Activated naive CD4-positive, alpha-beta T cell treated with anti-CD3 and anti-CD28 coated beads, Interleukin-2, amount 50 U/mL, for 24 hours (primary cell): ENCODE results near the gene RBM19.

Experiments
- H3K27ac Mint-ChIP-seq: one replicate; pipeline ENCODE4 v1.8.0; 2021; ENCODE audit warnings: mild to moderate bottlenecking, mixed read lengths
- H3K27me3 Mint-ChIP-seq: one replicate; pipeline ENCODE4 v1.8.0; 2021; ENCODE audit warnings: mixed read lengths
- H3K36me3 Mint-ChIP-seq: one replicate; pipeline ENCODE4 v1.8.0; 2021; ENCODE audit warnings: mixed read lengths
- H3K4me1 Mint-ChIP-seq: one replicate; pipeline ENCODE4 v1.8.0; 2021; ENCODE audit warnings: mixed read lengths
- H3K4me3 Mint-ChIP-seq: one replicate; pipeline ENCODE4 v1.8.0; 2021; ENCODE audit warnings: mild to moderate bottlenecking, mixed read lengths
- H3K9me3 Mint-ChIP-seq: one replicate; pipeline ENCODE4 v1.8.0; 2021; ENCODE audit warnings: mixed read lengths

RBM19 gene

GRCh38 chr12:113876160-113876559, 90.0 kb downstream of the RBM19 start:
- Mint-ChIP-seq H3K9me3 (no peaks in the 10 kb centered on the region), H3K4me3 (no peak overlapping the region), H3K27ac (no peak overlapping the region), H3K36me3 (peaks cover 24% of the 10 kb centered on the region), H3K27me3 (no peaks in the 10 kb centered on the region), H3K4me1 (no peaks in the 10 kb centered on the region)

GRCh38 chr12:113875691-113876090, 90.4 kb downstream of the RBM19 start:
- peak overlapping the region; percentile 76 for H3K27ac Mint-ChIP-seq
- no peaks in the 10 kb centered on the region for H3K27me3 Mint-ChIP-seq
- no peak overlapping the region for H3K4me3 Mint-ChIP-seq
- no peaks in the 10 kb centered on the region for H3K4me1 Mint-ChIP-seq
- H3K9me3 Mint-ChIP-seq = no peaks in the 10 kb centered on the region
- peaks cover 21% of the 10 kb centered on the region for H3K36me3 Mint-ChIP-seq

- Mint-ChIP-seq H3K27me3 (no peaks in the 10 kb centered on the region), H3K36me3 (peaks cover 20% of the 10 kb centered on the region), H3K9me3 (no peaks in the 10 kb centered on the region), H3K4me1 (no peaks in the 10 kb centered on the region), H3K4me3 (no peak overlapping the region), H3K27ac (no peak overlapping the region)
These were observed 91.0 kb downstream of the RBM19 start for GRCh38 chr12:113874999-113875561.

GRCh38 chr12:113874326-113874725, 91.8 kb downstream of the RBM19 start:
- no peaks in the 10 kb centered on the region for H3K4me1 Mint-ChIP-seq
- no peak overlapping the region for H3K27ac Mint-ChIP-seq
- peaks cover 18% of the 10 kb centered on the region for H3K36me3 Mint-ChIP-seq
- H3K4me3 Mint-ChIP-seq = no peak overlapping the region
- H3K9me3 Mint-ChIP-seq = no peaks in the 10 kb centered on the region
- H3K27me3 Mint-ChIP-seq = no peaks in the 10 kb centered on the region

GRCh38 chr12:113873740-113874139, 92.4 kb downstream of the RBM19 start:
- peaks cover 18% of the 10 kb centered on the region for H3K36me3 Mint-ChIP-seq
- no peaks in the 10 kb centered on the region for H3K9me3 Mint-ChIP-seq
- no peak overlapping the region for H3K27ac Mint-ChIP-seq
- H3K4me1 Mint-ChIP-seq = no peaks in the 10 kb centered on the region
- no peak overlapping the region for H3K4me3 Mint-ChIP-seq
- no peaks in the 10 kb centered on the region for H3K27me3 Mint-ChIP-seq

- H3K4me1 Mint-ChIP-seq = no peaks in the 10 kb centered on the region
- peaks cover 11% of the 10 kb centered on the region for H3K36me3 Mint-ChIP-seq
- no peaks in the 10 kb centered on the region for H3K27me3 Mint-ChIP-seq
- H3K4me3 Mint-ChIP-seq = no peak overlapping the region
- no peaks in the 10 kb centered on the region for H3K9me3 Mint-ChIP-seq
- H3K27ac Mint-ChIP-seq = no peak overlapping the region
These were observed 95.2 kb downstream of the RBM19 start for GRCh38 chr12:113870890-113871289.

- Mint-ChIP-seq H3K4me1 (no peaks in the 10 kb centered on the region), H3K27ac (no peak overlapping the region), H3K27me3 (no peaks in the 10 kb centered on the region), H3K36me3 (peaks cover 8% of the 10 kb centered on the region), H3K9me3 (no peaks in the 10 kb centered on the region), H3K4me3 (no peak overlapping the region)
These were observed 96.1 kb downstream of the RBM19 start for GRCh38 chr12:113870035-113870434.

GRCh38 chr12:113868365-113868764, 97.8 kb downstream of the RBM19 start:
- H3K4me3 Mint-ChIP-seq = no peak overlapping the region
- peaks cover 4% of the 10 kb centered on the region for H3K36me3 Mint-ChIP-seq
- no peak overlapping the region for H3K27ac Mint-ChIP-seq
- no peaks in the 10 kb centered on the region for H3K4me1 Mint-ChIP-seq
- no peaks in the 10 kb centered on the region for H3K9me3 Mint-ChIP-seq
- no peaks in the 10 kb centered on the region for H3K27me3 Mint-ChIP-seq

GRCh38 chr12:113867258-113867657, 98.9 kb downstream of the RBM19 start:
- Mint-ChIP-seq H3K4me1 (peaks cover under 1% of the 10 kb centered on the region), H3K27me3 (no peaks in the 10 kb centered on the region), H3K4me3 (no peak overlapping the region), H3K27ac (no peak overlapping the region), H3K9me3 (no peaks in the 10 kb centered on the region), H3K36me3 (peaks cover 4% of the 10 kb centered on the region)

GRCh38 chr12:113866496-113866895, 99.6 kb downstream of the RBM19 start:
- H3K4me3 Mint-ChIP-seq = no peak overlapping the region
- H3K36me3 Mint-ChIP-seq = peaks cover 6% of the 10 kb centered on the region
- peaks cover 4% of the 10 kb centered on the region for H3K4me1 Mint-ChIP-seq
- no peak overlapping the region for H3K27ac Mint-ChIP-seq
- H3K27me3 Mint-ChIP-seq = no peaks in the 10 kb centered on the region
- H3K9me3 Mint-ChIP-seq = no peaks in the 10 kb centered on the region

GRCh38 chr12:113863455-113863845, 102.7 kb downstream of the RBM19 start:
- H3K36me3 Mint-ChIP-seq = peaks cover 6% of the 10 kb centered on the region
- H3K9me3 Mint-ChIP-seq = no peaks in the 10 kb centered on the region
- H3K27ac Mint-ChIP-seq = no peak overlapping the region
- H3K27me3 Mint-ChIP-seq = no peaks in the 10 kb centered on the region
- H3K4me3 Mint-ChIP-seq = no peak overlapping the region
- peaks cover 4% of the 10 kb centered on the region for H3K4me1 Mint-ChIP-seq

GRCh38 chr12:113862590-113863454, 103.3 kb downstream of the RBM19 start:
- H3K27me3 Mint-ChIP-seq = no peaks in the 10 kb centered on the region
- H3K9me3 Mint-ChIP-seq = no peaks in the 10 kb centered on the region
- H3K4me1 Mint-ChIP-seq = peaks cover 4% of the 10 kb centered on the region
- H3K4me3 Mint-ChIP-seq = no peak overlapping the region
- peaks cover 6% of the 10 kb centered on the region for H3K36me3 Mint-ChIP-seq
- no peak overlapping the region for H3K27ac Mint-ChIP-seq

- Mint-ChIP-seq H3K27ac (peak overlapping the region; percentile 10), H3K4me3 (no peak overlapping the region), H3K27me3 (no peaks in the 10 kb centered on the region), H3K4me1 (peaks cover 4% of the 10 kb centered on the region), H3K36me3 (peaks cover 6% of the 10 kb centered on the region), H3K9me3 (no peaks in the 10 kb centered on the region)
These were observed 104.3 kb downstream of the RBM19 start for GRCh38 chr12:113861708-113862312.

GRCh38 chr12:113860950-113861349, 105.2 kb downstream of the RBM19 start:
- Mint-ChIP-seq H3K9me3 (no peaks in the 10 kb centered on the region), H3K36me3 (peaks cover 7% of the 10 kb centered on the region), H3K27me3 (no peaks in the 10 kb centered on the region), H3K4me3 (no peak overlapping the region), H3K4me1 (peaks cover 4% of the 10 kb centered on the region), H3K27ac (no peak overlapping the region)

GRCh38 chr12:113860059-113860820, 105.9 kb downstream of the RBM19 start:
- Mint-ChIP-seq H3K4me3 (no peak overlapping the region), H3K36me3 (peaks cover 7% of the 10 kb centered on the region), H3K27ac (no peak overlapping the region), H3K4me1 (peaks cover 4% of the 10 kb centered on the region), H3K9me3 (no peaks in the 10 kb centered on the region), H3K27me3 (no peaks in the 10 kb centered on the region)
